H9 (cell line): ENCODE data around the gene CAMTA1. TPM values are rescaled to one million over a fixed set of nuclear protein-coding genes. Genes with fewer than 3 reads are reported as not detected.
A peak's percentile ranks its signal among the peaks of the same experiment; 100 is the strongest.

Source experiments
- DNase-seq: peaks from one replicate; pipeline ENCODE4 v3.0.0-alpha.2; 2017
- H2AFZ ChIP-seq: one replicate; pipeline ENCODE4 v1.6.1; 2013; ENCODE audit warnings: mild to moderate bottlenecking, low read length, control low read depth, moderate library complexity
- H2AK5ac ChIP-seq: 2 replicates; pipeline ENCODE4 v1.6.1; 2013; ENCODE audit warnings: low read length, control low read depth, mixed read lengths; ENCODE audit not compliant: insufficient read length
- H2BK120ac ChIP-seq: one replicate; pipeline ENCODE4 v1.6.1; 2013; ENCODE audit warnings: low read depth, mild to moderate bottlenecking, low read length, control low read depth, inconsistent platforms; ENCODE audit not compliant: poor library complexity, severe bottlenecking
- H2BK12ac ChIP-seq: 2 replicates; pipeline ENCODE4 v1.6.1; 2013; ENCODE audit warnings: low read length, control low read depth, mixed read lengths, low read depth; ENCODE audit not compliant: insufficient read length
- H2BK15ac ChIP-seq: 2 replicates; pipeline ENCODE4 v1.6.1; 2013; ENCODE audit warnings: low read depth, low read length, control low read depth
- H2BK20ac ChIP-seq: one replicate; pipeline ENCODE4 v1.6.1; 2013; ENCODE audit warnings: low read depth, mild to moderate bottlenecking, low read length, control low read depth, inconsistent platforms; ENCODE audit not compliant: poor library complexity, severe bottlenecking
- H2BK5ac ChIP-seq: 2 replicates; pipeline ENCODE4 v1.6.1; 2013; ENCODE audit warnings: low read length, control low read depth, mixed read lengths; ENCODE audit not compliant: insufficient read length
- H3K14ac ChIP-seq: 2 replicates; pipeline ENCODE4 v1.6.1; 2013; ENCODE audit warnings: low read length, control low read depth; ENCODE audit not compliant: insufficient read depth
- H3K18ac ChIP-seq: 2 replicates; pipeline ENCODE4 v1.6.1; 2013; ENCODE audit warnings: low read depth, mild to moderate bottlenecking, mixed read lengths, low read length, control low read depth; ENCODE audit not compliant: insufficient read length
- H3K23ac ChIP-seq: 2 replicates; pipeline ENCODE4 v1.6.1; 2013; ENCODE audit warnings: low read length, control low read depth, mixed read lengths, low read depth; ENCODE audit not compliant: insufficient read length
- H3K23me2 ChIP-seq: 2 replicates; pipeline ENCODE4 v1.6.1; 2013; ENCODE audit warnings: low read depth, mild to moderate bottlenecking, mixed read lengths, low read length, control low read depth; ENCODE audit not compliant: insufficient read length, poor library complexity, severe bottlenecking
- H3K27ac ChIP-seq: 2 replicates; pipeline ENCODE4 v1.5.1; 2013; ENCODE audit warnings: low read length, control low read depth, mixed read lengths, low read depth; ENCODE audit not compliant: insufficient read length
- H3K27me3 ChIP-seq: 2 replicates; pipeline ENCODE4 v1.6.1; 2013; ENCODE audit warnings: low read length, control low read depth, inconsistent platforms; ENCODE audit not compliant: insufficient read depth
- H3K4ac ChIP-seq: 2 replicates; pipeline ENCODE4 v1.6.1; 2013; ENCODE audit warnings: low read depth, mild to moderate bottlenecking, control low read depth, inconsistent platforms, low read length, moderate library complexity
- H3K4me1 ChIP-seq: 2 replicates; pipeline ENCODE4 v1.6.1; 2013; ENCODE audit warnings: low read length, control low read depth, inconsistent platforms; ENCODE audit not compliant: insufficient read depth
- H3K4me2 ChIP-seq: 2 replicates; pipeline ENCODE4 v1.6.1; 2013; ENCODE audit warnings: low read length, control low read depth, mixed read lengths; ENCODE audit not compliant: insufficient read length, insufficient read depth
- H3K56ac ChIP-seq: 2 replicates; pipeline ENCODE4 v1.6.1; 2013; ENCODE audit warnings: low read depth, mild to moderate bottlenecking, mixed read lengths, low read length, control low read depth; ENCODE audit not compliant: insufficient read length
- H3K79me1 ChIP-seq: 2 replicates; pipeline ENCODE4 v1.6.1; 2013; ENCODE audit warnings: low read depth, mild to moderate bottlenecking, moderate library complexity, low read length, control low read depth, inconsistent platforms; ENCODE audit not compliant: insufficient read depth, poor library complexity, severe bottlenecking
- H3K79me2 ChIP-seq: 2 replicates; pipeline ENCODE4 v1.6.1; 2013; ENCODE audit warnings: low read length, control low read depth, inconsistent platforms; ENCODE audit not compliant: insufficient read depth
- H3K9ac ChIP-seq: 2 replicates; pipeline ENCODE4 v1.6.1; 2013; ENCODE audit warnings: low read length, control low read depth, mixed read lengths; ENCODE audit not compliant: insufficient read length; ENCODE audit errors: extremely low read depth
- H3K9me3 ChIP-seq: one replicate; pipeline ENCODE4 v1.6.1; 2013; ENCODE audit warnings: low read depth, low read length, inconsistent platforms; ENCODE audit not compliant: control insufficient read depth
- H3T11ph ChIP-seq: one replicate; pipeline ENCODE4 v1.6.1; 2013; ENCODE audit warnings: mild to moderate bottlenecking, low read length, control low read depth, inconsistent platforms
- H4K20me1 ChIP-seq: one replicate; pipeline ENCODE4 v1.6.1; 2013; ENCODE audit not compliant: control insufficient read depth, insufficient read length, insufficient read depth
- H4K5ac ChIP-seq: 2 replicates; pipeline ENCODE4 v1.6.1; 2013; ENCODE audit warnings: low read depth, mild to moderate bottlenecking, mixed read lengths, low read length, control low read depth; ENCODE audit not compliant: insufficient read length
- H4K8ac ChIP-seq: replicated peaks from 2 replicates; pipeline ENCODE4 v1.6.1; 2013; ENCODE audit warnings: low read length, control low read depth, mixed read lengths, low read depth; ENCODE audit not compliant: insufficient read length
- H4K91ac ChIP-seq: 2 replicates; pipeline ENCODE4 v1.6.1; 2013; ENCODE audit warnings: low read depth, mild to moderate bottlenecking, moderate library complexity, mixed read lengths, low read length, control low read depth; ENCODE audit not compliant: insufficient read length
- H3K27ac Mint-ChIP-seq, 3 experiments: 2 replicates in 2 of 3; 3 replicates in 1 of 3; pipeline ENCODE4 v1.8.0; 2020 to 2021; ENCODE audit warnings: mixed read lengths in 3 of 3, mild to moderate bottlenecking in 1 of 3, moderate library complexity in 1 of 3
- H3K27me3 Mint-ChIP-seq: 2 replicates; pipeline ENCODE4 v1.8.0; 2021; ENCODE audit warnings: low read depth, mild to moderate bottlenecking, moderate library complexity, mixed read lengths
- H3K36me3 Mint-ChIP-seq, 3 experiments: 2 replicates in 2 of 3; 3 replicates in 1 of 3; pipeline ENCODE4 v1.8.0; 2020 to 2021; ENCODE audit warnings: low read depth in 3 of 3, mixed read lengths in 3 of 3; ENCODE audit not compliant: insufficient read depth in 1 of 3
- H3K4me1 Mint-ChIP-seq, 2 experiments: 2 replicates each; pipeline ENCODE4 v1.8.0; 2020; ENCODE audit warnings: mixed read lengths in 2 of 2
- H3K4me3 Mint-ChIP-seq, 2 experiments: 2 replicates in 1 of 2; 3 replicates in 1 of 2; pipeline ENCODE4 v1.8.0; 2020 to 2021; ENCODE audit warnings: mild to moderate bottlenecking in 2 of 2, mixed read lengths in 2 of 2, moderate library complexity in 1 of 2
- H3K9me3 Mint-ChIP-seq, 2 experiments: 2 replicates in 1 of 2; 3 replicates in 1 of 2; pipeline ENCODE4 v1.8.0; 2020; ENCODE audit warnings: mild to moderate bottlenecking in 2 of 2, mixed read lengths in 2 of 2, moderate library complexity in 1 of 2
- CTCF ChIP-seq: fragments of 200-600 bp; sonication (generic); conservative IDR thresholded peaks from 3 replicates; pipeline ENCODE4 v1.8.0; 2021; ENCODE audit warnings: antibody characterized with exemption, mild to moderate bottlenecking
- WGBS: extraction: QIAGEN DNeasy Blood & Tissue Kit; methylation state at CpG from one replicate; pipeline ENCODE4 v1.1.7; 2013; ENCODE audit warnings: missing lambda C conversion rate, low lambda C conversion rate, mixed read lengths; ENCODE audit not compliant: insufficient read length; ENCODE audit errors: extremely low coverage; 5-methylcytosine and 5-hydroxymethylcytosine counted together
- total RNA-seq: library from RNA; stranded (reverse); gene quantifications from 2 replicates; pipeline ENCODE4 v1.2.1, GENCODE V29; 2021

The CAMTA1 gene
- total RNA-seq, 1 experiment from 2014 or later = 115 TPM

DNA sequence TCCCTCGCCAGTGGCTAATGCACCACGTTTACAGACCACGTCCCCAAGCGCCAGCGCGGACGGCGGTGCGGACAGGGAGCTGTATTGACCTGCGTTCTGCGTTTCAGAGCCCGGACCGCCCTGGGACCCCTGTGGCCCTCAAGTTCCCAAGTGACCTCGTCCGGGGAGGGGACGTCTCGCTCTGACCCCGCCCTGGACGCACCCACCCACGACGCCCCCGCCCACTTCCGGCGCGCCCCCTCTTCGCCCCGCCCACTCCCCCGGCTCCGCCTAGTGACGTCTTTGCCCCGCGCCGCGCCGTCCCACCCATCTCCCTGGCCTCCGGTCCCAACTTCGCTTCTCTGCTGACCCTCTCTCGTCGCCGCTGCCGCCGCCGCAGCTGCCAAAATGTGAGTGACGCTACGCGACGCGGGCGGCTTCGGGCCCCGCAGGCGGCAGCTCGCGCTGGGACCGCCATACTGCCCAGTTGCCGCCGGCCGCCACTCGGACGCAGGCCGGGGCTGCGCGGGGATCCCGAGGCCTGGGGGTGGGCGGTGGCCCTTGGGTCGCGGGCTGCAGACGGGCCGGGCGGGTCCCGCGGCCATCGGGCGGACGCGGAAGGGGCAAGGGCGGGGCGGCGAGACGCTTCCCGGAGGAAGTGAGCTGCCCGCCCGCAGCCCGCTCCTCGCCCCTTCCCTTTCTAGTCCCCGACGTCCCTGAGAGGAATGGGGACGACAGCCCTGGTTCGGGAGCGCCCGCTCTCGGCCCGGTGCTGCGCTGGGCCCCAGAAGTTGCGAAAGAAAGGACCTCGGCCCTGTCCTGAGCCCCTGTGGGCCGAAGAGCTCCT is 986.0 kb downstream of the CAMTA1 start, which contains the start of gene VAMP3:
VAMP3 (plus strand) TSS at position 300 of the 826 bp plus-strand sequence; CDS start at position 388, 88 bp downstream.
- H2BK5ac ChIP-seq = no peak within 1 kb of the TSS
- no peaks in the 10 kb centered on the region for H3K27me3 ChIP-seq
- peaks cover 3% of the 10 kb centered on the region; the same call in 1 of the 2 replicates for H3K79me2 ChIP-seq
- no peak within 1 kb of the TSS for H2BK15ac ChIP-seq
- no peak within 1 kb of the TSS for H3K4ac ChIP-seq
- peaks cover 3% of the 10 kb centered on the region; the same call in 1 of the 2 replicates for H3K4me1 ChIP-seq
- H2BK20ac ChIP-seq = no peak within 1 kb of the TSS
- Mint-ChIP-seq H3K4me1 (peaks cover 10 to 14% of the 10 kb centered on the region in 2 experiments), H3K27ac (peak within 1 kb of the TSS; percentile 64 to 92 (median 79); a peak in 4 of 7 replicates), H3K36me3 (peaks cover 12 to 23% (median 23%) of the 10 kb centered on the region in 3 experiments; a peak in 6 of 7 replicates), H3K9me3 (no peaks in the 10 kb centered on the region; a peak in 1 of 5 replicates), H3K27me3 (no peaks in the 10 kb centered on the region), H3K4me3 (peak within 1 kb of the TSS; percentile 81 to 90)
- peak within 1 kb of the TSS; percentile 73 for H3K9ac ChIP-seq
- no peak for TF ChIP-seq CTCF
- WGBS = no CpG with 5 or more reads among the region's 97 CpGs
- no peak within 1 kb of the TSS for H3K56ac ChIP-seq
- H2AFZ ChIP-seq = no peak within 1 kb of the TSS
- no peak within 1 kb of the TSS for H2BK120ac ChIP-seq
- H3K79me1 ChIP-seq = peaks cover 5% of the 10 kb centered on the region
- H4K8ac ChIP-seq = no peak within 1 kb of the TSS
- peaks cover 7% of the 10 kb centered on the region for H3K23me2 ChIP-seq
- H4K5ac ChIP-seq = no peak within 1 kb of the TSS
- no peak within 1 kb of the TSS for H3K23ac ChIP-seq
- peak; percentile 91 for DNase-seq
- H3K14ac ChIP-seq = 0 out of 2 replicates have a peak within 1 kb of the TSS, but pooled peaks have one; percentile 62
- H4K91ac ChIP-seq = no peak within 1 kb of the TSS
- no peaks in the 10 kb centered on the region for H3K9me3 ChIP-seq
- no peak within 1 kb of the TSS for H2BK12ac ChIP-seq
- H2AK5ac ChIP-seq = no peak within 1 kb of the TSS
- H3K27ac ChIP-seq = no peak within 1 kb of the TSS
- H3K18ac ChIP-seq = no peak within 1 kb of the TSS
- H3T11ph ChIP-seq = no peak within 1 kb of the TSS
- peak within 1 kb of the TSS; percentile 87 for H3K4me2 ChIP-seq
- no peaks in the 10 kb centered on the region for H4K20me1 ChIP-seq
